Measurements from ENCODE around the gene ENO2.

ENO2 gene

DNA sequence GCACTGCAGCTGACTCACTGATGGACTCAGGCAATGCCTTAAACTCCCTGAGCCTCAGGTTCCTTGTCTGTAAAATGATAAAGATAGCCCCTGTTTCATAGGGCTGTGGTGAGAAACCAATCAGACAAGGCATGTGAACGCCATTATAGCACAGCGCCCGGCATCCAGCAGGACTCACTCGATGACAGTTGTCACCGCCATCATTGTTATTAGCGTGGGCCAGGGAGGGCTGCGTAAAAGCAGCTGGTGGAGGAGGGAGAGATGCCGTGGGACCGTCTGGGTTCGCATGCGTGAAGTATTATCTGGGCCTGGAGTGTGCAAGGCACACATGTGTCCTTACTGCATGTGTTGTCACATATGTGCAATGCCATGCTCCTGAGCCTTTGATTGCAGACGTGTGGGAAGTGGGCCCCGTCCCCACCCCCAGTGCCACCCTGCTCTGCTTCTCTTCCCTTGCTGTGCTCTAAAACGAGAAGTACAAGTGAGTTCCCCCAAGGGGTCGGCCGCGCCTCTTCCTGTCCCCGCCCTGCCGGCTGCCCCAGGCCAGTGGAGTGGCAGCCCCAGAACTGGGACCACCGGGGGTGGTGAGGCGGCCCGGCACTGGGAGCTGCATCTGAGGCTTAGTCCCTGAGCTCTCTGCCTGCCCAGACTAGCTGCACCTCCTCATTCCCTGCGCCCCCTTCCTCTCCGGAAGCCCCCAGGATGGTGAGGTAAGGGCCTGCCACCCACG is 36.6 kb downstream of the ENO2 start, which contains the start of gene PTPN6:
Gene PTPN6 (plus strand): TSS at position 546 of the 730 bp plus-strand sequence. CDS start 157 bp downstream, at position 703.
- no peaks in the 10 kb centered on the region for H3F3A ChIP-seq (ENCODE audit: insufficient read depth, low read length)
- H2AFZ ChIP-seq (ENCODE audit: low read length): no peak within 1 kb of the TSS
- H3K27ac ChIP-seq (ENCODE audit: low read depth, low read length, poor library complexity, severe bottlenecking): peak within 1 kb of the TSS; percentile 32
- H3K4me1 ChIP-seq (ENCODE audit: insufficient read depth, low read length, severe bottlenecking): peaks cover 50% of the 10 kb centered on the region
- H3K4me2 ChIP-seq (ENCODE audit: low read length): peak within 1 kb of the TSS; percentile 62
- H4K20me1 ChIP-seq (ENCODE audit: insufficient read depth, low read length): no peaks in the 10 kb centered on the region
- no peaks in the 10 kb centered on the region for H3K9me2 ChIP-seq (ENCODE audit: low read depth, low read length)
- peaks cover 2% of the 10 kb centered on the region; the same call in 1 of the 2 replicates for H3K27me3 ChIP-seq (ENCODE audit: insufficient read depth, low read length)
- no peaks in the 10 kb centered on the region for H3K36me3 ChIP-seq (ENCODE audit: insufficient read depth, low read length)
- TF ChIP-seq EZH2 (IDR thresholded peaks at IDR 0.05; ENCODE audit: borderline replicate concordance, low read length): no peak
- H3K9me3 ChIP-seq (ENCODE audit: low read length): no peaks in the 10 kb centered on the region
- H3K9ac ChIP-seq (ENCODE audit: low read length): peak within 1 kb of the TSS; percentile 49; the same call in 1 of the 2 replicates
- peak within 1 kb of the TSS; percentile 50 for H3K4me3 ChIP-seq (ENCODE audit: low read depth, low read length, poor library complexity, severe bottlenecking)
- no peaks in the 10 kb centered on the region for H3K79me2 ChIP-seq (ENCODE audit: insufficient read depth, low read length)

GRCh38 chr12:6951551-6952120 is 37.3 kb downstream of the ENO2 start:
- no peak overlapping the region for H2AFZ ChIP-seq (ENCODE audit: low read length)

DNA sequence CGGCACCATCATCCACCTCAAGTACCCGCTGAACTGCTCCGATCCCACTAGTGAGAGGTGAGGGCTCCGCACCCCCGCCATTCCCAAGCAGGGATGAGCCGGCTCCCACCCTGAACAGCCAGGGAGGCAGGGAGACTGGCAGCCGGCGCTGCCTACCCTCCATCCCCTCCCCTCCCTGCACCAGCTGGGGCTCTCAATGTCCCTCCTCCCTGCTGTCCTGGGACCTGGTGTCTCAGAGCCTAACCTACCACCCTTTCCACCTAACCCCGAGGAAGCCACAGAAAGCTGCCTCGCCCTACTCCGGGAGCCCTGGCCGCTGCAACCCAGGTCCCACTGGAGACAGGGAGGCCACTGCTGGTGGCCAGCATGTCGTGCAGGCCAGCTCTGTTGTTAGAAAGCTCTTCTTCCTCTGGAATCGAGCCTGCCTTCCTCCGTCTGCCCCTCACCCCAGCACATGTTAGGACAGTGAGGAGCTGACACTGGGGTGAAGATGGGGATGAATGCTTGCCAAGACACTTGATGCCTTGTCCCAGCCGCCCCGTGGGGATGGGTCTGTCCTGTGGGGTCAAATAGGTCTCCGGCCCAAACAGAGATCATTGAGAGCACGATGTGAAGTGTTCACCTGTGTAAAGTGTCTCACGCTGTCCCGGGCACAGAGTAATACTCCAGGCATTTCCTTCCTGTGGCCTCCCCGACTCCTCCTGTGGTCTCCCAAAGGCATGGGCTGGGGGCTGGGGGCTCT is 37.9 kb downstream of the ENO2 start:
- peak overlapping the region; percentile 62 for H3K4me2 ChIP-seq (ENCODE audit: low read length)
- no peak overlapping the region for H2AFZ ChIP-seq (ENCODE audit: low read length)

More at GRCh38 chr12:6951551-6952120, 37.3 kb downstream of the ENO2 start:
- no peaks in the 10 kb centered on the region for H3K79me2 ChIP-seq (ENCODE audit: insufficient read depth, low read length)
- peak overlapping the region; percentile 62 for H3K4me2 ChIP-seq (ENCODE audit: low read length)
- no peaks in the 10 kb centered on the region for H4K20me1 ChIP-seq (ENCODE audit: insufficient read depth, low read length)
- H3K27ac ChIP-seq (ENCODE audit: low read depth, low read length, poor library complexity, severe bottlenecking): no peak overlapping the region
- peaks cover 6% of the 10 kb centered on the region; the same call in 1 of the 2 replicates for H3K27me3 ChIP-seq (ENCODE audit: insufficient read depth, low read length)
- no peak for TF ChIP-seq EZH2 (IDR thresholded peaks at IDR 0.05; ENCODE audit: borderline replicate concordance, low read length)
- no peak for TF ChIP-seq CTCF (IDR thresholded peaks at IDR 0.05; ENCODE audit: low read length)
- H3K36me3 ChIP-seq (ENCODE audit: insufficient read depth, low read length): no peaks in the 10 kb centered on the region
- H3K9me3 ChIP-seq (ENCODE audit: low read length): no peaks in the 10 kb centered on the region
- peak overlapping the region; percentile 50 for H3K4me3 ChIP-seq (ENCODE audit: low read depth, low read length, poor library complexity, severe bottlenecking)
- H3K9ac ChIP-seq (ENCODE audit: low read length): peak overlapping the region; percentile 49; the same call in 1 of the 2 replicates
- H3K9me2 ChIP-seq (ENCODE audit: low read depth, low read length): no peaks in the 10 kb centered on the region
- H3K4me1 ChIP-seq (ENCODE audit: insufficient read depth, low read length, severe bottlenecking): peaks cover 43% of the 10 kb centered on the region
- no peaks in the 10 kb centered on the region for H3F3A ChIP-seq (ENCODE audit: insufficient read depth, low read length)

More for the DNA sequence above, 37.9 kb downstream of the ENO2 start:
- H4K20me1 ChIP-seq (ENCODE audit: insufficient read depth, low read length): no peaks in the 10 kb centered on the region
- TF ChIP-seq EZH2 (IDR thresholded peaks at IDR 0.05; ENCODE audit: borderline replicate concordance, low read length): no peak
- no peak for TF ChIP-seq CTCF (IDR thresholded peaks at IDR 0.05; ENCODE audit: low read length)
- peaks cover 6% of the 10 kb centered on the region; the same call in 1 of the 2 replicates for H3K27me3 ChIP-seq (ENCODE audit: insufficient read depth, low read length)
- H3K27ac ChIP-seq (ENCODE audit: low read depth, low read length, poor library complexity, severe bottlenecking): no peak overlapping the region
- no peaks in the 10 kb centered on the region for H3K9me3 ChIP-seq (ENCODE audit: low read length)
- peak overlapping the region; percentile 14; the same call in 1 of the 2 replicates for H3K9ac ChIP-seq (ENCODE audit: low read length)
- no peaks in the 10 kb centered on the region for H3F3A ChIP-seq (ENCODE audit: insufficient read depth, low read length)
- H3K79me2 ChIP-seq (ENCODE audit: insufficient read depth, low read length): no peaks in the 10 kb centered on the region
- H3K9me2 ChIP-seq (ENCODE audit: low read depth, low read length): no peaks in the 10 kb centered on the region
- H3K4me3 ChIP-seq (ENCODE audit: low read depth, low read length, poor library complexity, severe bottlenecking): peak overlapping the region; percentile 50
- H3K36me3 ChIP-seq (ENCODE audit: insufficient read depth, low read length): no peaks in the 10 kb centered on the region
- H3K4me1 ChIP-seq (ENCODE audit: insufficient read depth, low read length, severe bottlenecking): peaks cover 39% of the 10 kb centered on the region
